Skeletal muscle satellite cell (primary cell): ENCODE results near the gene EXOC6B.
A peak's percentile ranks its signal among the peaks of the same experiment; 100 is the strongest.

Experiments
- H3K27me3 ChIP-seq: 2 replicates; pipeline ENCODE4 v1.7.0; 2013; ENCODE audit warnings: low read length; ENCODE audit not compliant: control insufficient read depth, insufficient read depth
- H3K36me3 ChIP-seq: 2 replicates; pipeline ENCODE4 v1.7.0; 2013; ENCODE audit warnings: mild to moderate bottlenecking, control low read depth, low read length; ENCODE audit not compliant: insufficient read depth
- H3K4me1 ChIP-seq: 2 replicates; pipeline ENCODE4 v1.7.0; 2013; ENCODE audit warnings: low read length; ENCODE audit not compliant: control insufficient read depth, insufficient read depth
- H3K4me2 ChIP-seq: 2 replicates; pipeline ENCODE4 v1.7.0; 2013; ENCODE audit warnings: mild to moderate bottlenecking, low read length
- H3K4me3 ChIP-seq: 2 replicates; pipeline ENCODE4 v1.7.0; 2013; ENCODE audit warnings: low read length
- H3K9ac ChIP-seq: 2 replicates; pipeline ENCODE4 v1.7.0; 2013; ENCODE audit warnings: mild to moderate bottlenecking, low read depth, low read length, moderate library complexity
- H3K9me3 ChIP-seq: replicated peaks from 2 replicates; pipeline ENCODE4 v1.7.0; 2013; ENCODE audit warnings: mild to moderate bottlenecking, control low read depth, low read length

Gene EXOC6B

DNA sequence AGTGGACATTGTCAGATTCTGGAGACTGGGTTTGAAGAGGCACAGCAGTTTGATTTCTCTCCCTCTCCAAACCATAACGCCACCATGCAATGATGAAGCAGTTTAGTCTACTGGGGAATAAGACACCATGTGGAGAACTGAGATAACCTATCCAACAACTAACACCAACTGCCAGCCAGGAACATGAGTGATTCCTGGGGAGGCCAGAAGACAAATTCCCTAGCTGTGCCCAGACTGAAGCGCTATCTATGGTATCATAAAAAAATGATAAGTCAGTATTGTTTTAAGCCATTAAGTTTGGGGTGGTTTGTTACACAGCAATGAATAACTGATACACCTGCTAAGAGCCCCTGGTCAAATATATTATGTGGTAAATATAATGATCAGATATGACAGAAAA lies 129.3 kb downstream of the EXOC6B start:
- H3K27me3 ChIP-seq, result no peaks in the 10 kb centered on the region
- peaks cover 6% of the 10 kb centered on the region for H3K4me1 ChIP-seq
- H3K4me2 ChIP-seq, result no peak overlapping the region

GRCh38 chr2:72695676-72696075 lies 130.2 kb downstream of the EXOC6B start:
- Histone ChIP-seq H3K4me3 (no peak overlapping the region), H3K27me3 (no peaks in the 10 kb centered on the region), H3K9ac (no peak overlapping the region), H3K4me2 (no peak overlapping the region), H3K9me3 (no peaks in the 10 kb centered on the region), H3K36me3 (no peaks in the 10 kb centered on the region), H3K4me1 (peaks cover 6% of the 10 kb centered on the region)

More for the DNA sequence above, 129.3 kb downstream of the EXOC6B start:
- Histone ChIP-seq H3K9ac (no peak overlapping the region), H3K36me3 (no peaks in the 10 kb centered on the region), H3K4me3 (no peak overlapping the region), H3K9me3 (no peaks in the 10 kb centered on the region)

DNA sequence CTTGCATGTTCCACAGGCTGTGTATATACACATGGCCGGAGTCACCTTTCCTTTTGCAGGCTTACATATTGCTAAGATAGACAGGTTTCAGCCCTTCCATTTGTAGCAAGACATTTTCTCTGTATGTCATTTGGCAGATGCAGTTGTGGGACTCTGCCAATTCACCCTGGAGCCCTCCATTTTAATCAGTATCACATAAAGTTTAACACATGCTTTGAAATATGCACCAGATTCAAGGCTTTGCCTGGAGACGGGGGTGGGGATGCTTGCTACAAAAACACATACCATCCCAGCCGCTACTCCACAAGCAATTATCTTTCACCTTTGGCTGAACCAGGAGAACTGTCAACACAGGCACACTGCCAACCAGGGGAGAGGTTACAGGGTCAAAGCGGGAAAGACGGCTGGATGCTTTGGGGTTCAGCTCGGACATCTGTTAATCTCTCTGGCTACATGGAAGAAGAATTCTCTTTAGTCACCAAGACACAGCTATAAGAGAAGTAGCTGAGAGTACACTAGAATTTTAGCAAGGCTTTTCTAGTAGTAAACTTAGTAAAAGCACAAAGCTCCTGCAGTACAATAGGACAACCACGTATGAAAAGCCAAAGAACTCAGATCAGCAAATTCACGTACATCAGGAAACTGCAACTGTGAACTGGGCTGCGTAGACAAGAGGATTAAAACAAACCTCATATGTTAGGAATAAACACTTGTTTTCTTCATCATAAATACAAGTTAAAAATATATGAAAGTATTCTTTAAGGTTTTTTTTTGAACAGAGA lies 130.9 kb downstream of the EXOC6B start:
- no peak overlapping the region for H3K4me3 ChIP-seq
- H3K9ac ChIP-seq, result no peak overlapping the region
- H3K4me1 ChIP-seq, result peaks cover 6% of the 10 kb centered on the region
- no peaks in the 10 kb centered on the region for H3K36me3 ChIP-seq
- H3K4me2 ChIP-seq, result peak overlapping the region; percentile 34
- no peaks in the 10 kb centered on the region for H3K9me3 ChIP-seq
- no peaks in the 10 kb centered on the region for H3K27me3 ChIP-seq

DNA sequence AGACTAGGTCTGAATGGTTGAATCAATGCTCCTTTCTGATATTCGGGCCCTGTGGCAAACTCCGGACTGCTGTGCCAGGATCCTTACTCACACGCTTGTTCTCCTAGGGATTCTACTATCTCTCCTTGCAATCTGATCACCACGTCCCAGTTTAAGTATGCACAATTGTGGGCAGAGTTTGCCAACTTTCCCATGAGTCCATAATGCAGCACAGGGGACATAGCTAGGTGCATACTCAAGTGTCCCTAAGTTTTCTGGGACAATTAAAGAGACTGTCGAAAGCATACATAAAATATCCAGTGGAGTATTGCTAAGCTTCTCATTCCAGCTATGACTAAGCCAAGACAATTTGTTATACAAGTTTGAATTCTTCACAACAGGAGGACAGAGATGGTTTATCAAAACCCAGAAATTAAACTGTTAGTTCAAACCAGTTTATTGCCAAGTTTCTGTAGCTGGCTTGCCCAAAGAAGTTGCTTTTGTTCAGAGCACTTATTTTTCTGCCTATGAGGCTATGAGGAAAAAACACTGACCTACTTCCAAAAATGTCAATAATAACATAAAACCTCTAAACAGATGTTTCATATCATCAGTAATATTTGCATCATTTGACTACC lies 136.1 kb downstream of the EXOC6B start:
- H3K36me3 ChIP-seq, result no peaks in the 10 kb centered on the region

DNA sequence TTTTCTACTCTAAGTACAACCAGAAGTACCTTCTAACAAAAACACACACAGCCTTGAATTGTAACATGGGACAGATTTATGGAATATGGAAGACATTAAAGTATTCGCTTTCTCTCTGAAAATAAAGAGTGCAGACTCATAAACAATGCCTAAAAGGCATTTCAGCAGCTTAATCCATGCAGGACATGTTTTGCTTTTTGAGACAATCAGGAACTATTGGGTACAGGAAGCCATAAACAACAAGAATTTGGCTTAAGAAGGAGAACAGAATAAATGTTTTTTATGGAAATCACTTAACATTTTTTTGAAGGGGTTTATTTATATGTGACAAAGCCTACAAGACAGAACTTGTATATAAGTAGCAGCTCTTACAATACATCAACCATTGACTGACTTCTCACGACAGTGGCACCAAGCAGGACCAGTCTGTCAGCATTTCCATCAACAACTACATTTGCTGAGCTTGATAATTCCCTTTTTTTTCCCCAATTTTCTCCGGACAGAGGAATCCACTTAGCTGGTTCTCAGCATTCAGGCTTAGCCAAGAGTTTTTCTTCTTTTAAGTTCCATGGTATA lies 140.1 kb downstream of the EXOC6B start:
- H3K9me3 ChIP-seq, result no peaks in the 10 kb centered on the region
- no peak overlapping the region for H3K4me3 ChIP-seq
- no peak overlapping the region for H3K4me2 ChIP-seq
- no peaks in the 10 kb centered on the region for H3K36me3 ChIP-seq
- no peaks in the 10 kb centered on the region for H3K27me3 ChIP-seq
- peaks cover 3% of the 10 kb centered on the region for H3K4me1 ChIP-seq
- no peak overlapping the region for H3K9ac ChIP-seq

More for the DNA sequence above, 136.1 kb downstream of the EXOC6B start:
- Histone ChIP-seq H3K9me3 (no peaks in the 10 kb centered on the region), H3K4me3 (no peak overlapping the region), H3K4me2 (peak overlapping the region; percentile 18), H3K4me1 (peaks cover 4% of the 10 kb centered on the region), H3K27me3 (no peaks in the 10 kb centered on the region), H3K9ac (no peak overlapping the region)

GRCh38 chr2:72682061-72682460 lies 143.8 kb downstream of the EXOC6B start:
- Histone ChIP-seq H3K4me2 (no peak overlapping the region), H3K4me1 (no peaks in the 10 kb centered on the region), H3K4me3 (no peak overlapping the region), H3K36me3 (no peaks in the 10 kb centered on the region), H3K9me3 (no peaks in the 10 kb centered on the region), H3K9ac (no peak overlapping the region), H3K27me3 (no peaks in the 10 kb centered on the region)

- Histone ChIP-seq H3K9me3 (no peaks in the 10 kb centered on the region), H3K36me3 (no peaks in the 10 kb centered on the region), H3K4me3 (no peak overlapping the region), H3K9ac (no peak overlapping the region), H3K4me2 (no peak overlapping the region), H3K4me1 (no peaks in the 10 kb centered on the region), H3K27me3 (no peaks in the 10 kb centered on the region)
Measured at GRCh38 chr2:72681016-72681995, 144.5 kb downstream of the EXOC6B start.

DNA sequence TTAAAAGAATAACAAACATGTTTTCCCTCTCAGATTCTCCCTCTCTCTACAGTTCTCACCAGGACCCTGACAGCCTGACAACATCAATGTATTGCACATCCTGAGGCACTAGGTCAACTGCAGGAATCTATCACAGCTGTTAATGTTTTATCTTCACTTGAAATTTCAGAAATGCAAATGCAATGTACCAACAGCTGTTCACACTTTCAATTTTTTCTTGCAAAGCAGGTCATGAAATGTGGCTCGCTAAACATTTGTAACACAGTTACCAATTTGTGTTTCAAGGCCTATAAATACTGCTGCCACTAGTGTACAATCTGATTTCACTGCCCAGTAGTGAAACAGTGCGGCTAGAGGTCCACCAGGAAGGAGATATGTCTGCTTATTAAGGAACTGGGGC lies 147.8 kb downstream of the EXOC6B start:
- no peaks in the 10 kb centered on the region for H3K36me3 ChIP-seq
- H3K9me3 ChIP-seq, result no peaks in the 10 kb centered on the region
- H3K4me1 ChIP-seq, result peaks cover 5% of the 10 kb centered on the region
- H3K27me3 ChIP-seq, result no peaks in the 10 kb centered on the region
- no peak overlapping the region for H3K9ac ChIP-seq
- H3K4me3 ChIP-seq, result no peak overlapping the region
- H3K4me2 ChIP-seq, result no peak overlapping the region

- no peaks in the 10 kb centered on the region for H3K36me3 ChIP-seq
- no peak overlapping the region for H3K4me2 ChIP-seq
- peaks cover 5% of the 10 kb centered on the region for H3K4me1 ChIP-seq
- no peaks in the 10 kb centered on the region for H3K27me3 ChIP-seq
- no peak overlapping the region for H3K4me3 ChIP-seq
- H3K9ac ChIP-seq, result no peak overlapping the region
- H3K9me3 ChIP-seq, result no peaks in the 10 kb centered on the region
Measured at GRCh38 chr2:72676341-72677025, 149.3 kb downstream of the EXOC6B start.

GRCh38 chr2:72674982-72675915 lies 150.6 kb downstream of the EXOC6B start:
- Histone ChIP-seq H3K9me3 (no peaks in the 10 kb centered on the region), H3K4me1 (peaks cover 5% of the 10 kb centered on the region), H3K27me3 (no peaks in the 10 kb centered on the region), H3K9ac (no peak overlapping the region), H3K4me3 (no peak overlapping the region), H3K4me2 (no peak overlapping the region), H3K36me3 (no peaks in the 10 kb centered on the region)
